Measurements from ENCODE around the gene NDRG2. TPM values are rescaled to one million over a fixed set of nuclear protein-coding genes. Genes with fewer than 3 reads are reported as not detected.
A peak's percentile ranks its signal among the peaks of the same experiment; 100 is the strongest.

NDRG2 gene
- 100 to 1,000 TPM; 146 to 184 (median 175) TPM for polyA plus RNA-seq (ENCODE audit: insufficient read length in 4 of 4)

DNA sequence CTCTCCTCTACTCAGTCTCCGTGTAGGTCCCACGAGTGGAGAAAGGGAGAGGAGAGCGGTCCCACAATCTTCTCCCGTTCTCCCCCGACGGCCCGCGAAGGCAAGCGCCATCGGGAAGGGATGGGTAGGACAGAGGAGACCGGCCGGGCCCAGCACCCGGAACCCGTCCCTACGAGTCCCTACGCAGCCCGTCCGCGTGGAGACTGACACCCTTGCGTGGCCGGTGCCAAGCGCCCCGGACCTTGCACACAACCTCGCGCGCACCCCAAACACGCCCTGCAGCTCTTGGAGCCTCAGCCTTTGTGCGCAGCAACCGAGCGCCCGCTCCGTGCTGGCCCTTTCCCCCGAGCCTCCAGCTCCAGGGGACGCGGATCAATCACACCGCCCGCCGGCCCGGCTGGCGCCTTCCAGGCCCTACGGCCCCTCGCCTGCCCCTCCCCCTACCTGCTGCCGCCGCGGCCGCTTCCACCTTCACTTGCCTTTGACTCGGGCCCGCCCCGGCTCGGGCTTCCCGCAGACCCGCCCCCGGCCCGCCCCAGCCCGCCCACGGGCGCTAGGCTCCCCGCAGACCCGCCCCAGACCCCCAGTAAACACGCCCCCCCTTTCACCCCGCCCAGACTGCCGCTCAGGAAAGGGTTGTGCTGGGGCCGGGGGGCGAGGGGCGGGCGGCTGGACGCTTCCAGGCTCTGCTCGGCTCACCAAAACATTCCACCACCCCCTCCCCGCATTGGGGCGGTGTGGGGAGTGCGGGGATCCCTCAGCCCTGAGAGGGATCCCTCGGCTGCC lies at the start of gene NDRG2:
Gene NDRG2, minus strand, starts transcription at position 477 of the 786 bp plus-strand sequence. CDS start 1,746 bp downstream, outside the sequence.
- DNase-seq (ENCODE audit: low read depth in 4 of 4, low spot score in 3 of 4): peak; percentile 54 to 64 (median 60)

DNA sequence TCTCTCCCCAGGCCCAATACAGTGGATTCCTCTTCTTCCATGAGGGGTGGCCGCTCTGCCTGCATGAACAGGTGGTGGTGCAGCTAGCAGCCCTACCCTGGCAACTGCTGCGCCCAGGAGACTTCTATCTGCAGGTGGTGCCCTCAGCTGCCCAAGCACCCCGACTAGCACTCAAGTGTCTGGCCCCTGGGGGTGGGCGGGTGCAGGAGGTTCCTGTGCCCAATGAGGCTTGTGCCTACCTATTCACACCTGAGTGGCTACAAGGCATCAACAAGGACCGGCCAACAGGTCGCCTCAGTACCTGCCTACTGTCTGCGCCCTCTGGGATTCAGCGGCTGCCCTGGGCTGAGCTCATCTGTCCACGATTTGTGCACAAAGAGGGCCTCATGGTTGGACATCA lies 49.1 kb upstream of the NDRG2 start:
- no peak for DNase-seq (ENCODE audit: low read depth in 4 of 4, low spot score in 3 of 4)

DNA sequence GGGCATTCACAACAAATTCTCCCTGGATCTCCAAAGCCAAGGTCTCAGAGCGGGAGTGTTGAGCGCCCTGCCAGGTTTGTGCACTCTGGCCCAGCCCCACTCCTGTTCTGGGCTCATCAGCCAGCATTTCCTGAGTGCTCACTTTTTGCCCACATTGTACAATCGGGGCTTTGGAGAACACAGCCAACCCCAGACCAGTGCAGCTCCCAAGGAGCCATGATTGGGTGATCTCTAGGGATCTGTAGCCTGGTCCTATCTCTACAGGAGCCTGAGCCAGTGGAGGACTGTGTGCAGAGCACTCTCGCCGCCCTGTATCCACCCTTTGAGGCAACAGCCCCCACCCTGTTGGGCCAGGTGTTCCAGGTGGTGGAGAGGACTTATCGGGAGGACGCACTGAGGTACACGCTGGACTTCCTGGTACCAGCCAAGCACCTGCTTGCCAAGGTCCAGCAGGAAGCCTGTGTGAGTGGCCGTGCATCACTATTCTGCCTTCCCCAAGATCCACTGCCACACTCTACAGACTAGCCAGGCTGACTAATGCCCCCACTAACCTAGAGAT lies 48.0 kb upstream of the NDRG2 start:
- no peak for DNase-seq (ENCODE audit: low read depth in 4 of 4, low spot score in 3 of 4)

DNA sequence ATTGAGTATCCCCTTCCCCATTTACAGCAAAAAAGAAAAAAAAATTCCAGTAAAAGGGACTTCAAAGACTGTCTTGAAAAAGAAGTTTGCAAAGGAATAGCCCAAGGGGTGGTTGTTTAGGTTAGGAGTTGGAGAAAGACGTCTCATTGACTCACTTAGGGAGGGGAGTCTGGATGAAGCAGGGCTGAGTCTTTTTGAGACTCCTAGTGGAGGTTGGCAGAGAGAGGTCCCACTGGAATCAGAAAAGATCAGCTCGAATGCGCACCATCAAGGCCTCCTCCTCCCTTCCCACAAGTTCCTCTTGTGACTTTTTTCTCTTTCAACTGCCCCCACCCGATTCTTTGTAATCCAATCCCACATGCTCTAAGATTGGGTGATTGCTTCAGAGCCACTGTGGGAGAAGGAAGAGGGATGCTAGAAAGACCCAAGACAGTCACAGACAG lies 47.2 kb upstream of the NDRG2 start:
- peak in 2 of 4 donors; percentile 29 to 37 for DNase-seq (ENCODE audit: low read depth in 4 of 4, low spot score in 3 of 4)

DNA sequence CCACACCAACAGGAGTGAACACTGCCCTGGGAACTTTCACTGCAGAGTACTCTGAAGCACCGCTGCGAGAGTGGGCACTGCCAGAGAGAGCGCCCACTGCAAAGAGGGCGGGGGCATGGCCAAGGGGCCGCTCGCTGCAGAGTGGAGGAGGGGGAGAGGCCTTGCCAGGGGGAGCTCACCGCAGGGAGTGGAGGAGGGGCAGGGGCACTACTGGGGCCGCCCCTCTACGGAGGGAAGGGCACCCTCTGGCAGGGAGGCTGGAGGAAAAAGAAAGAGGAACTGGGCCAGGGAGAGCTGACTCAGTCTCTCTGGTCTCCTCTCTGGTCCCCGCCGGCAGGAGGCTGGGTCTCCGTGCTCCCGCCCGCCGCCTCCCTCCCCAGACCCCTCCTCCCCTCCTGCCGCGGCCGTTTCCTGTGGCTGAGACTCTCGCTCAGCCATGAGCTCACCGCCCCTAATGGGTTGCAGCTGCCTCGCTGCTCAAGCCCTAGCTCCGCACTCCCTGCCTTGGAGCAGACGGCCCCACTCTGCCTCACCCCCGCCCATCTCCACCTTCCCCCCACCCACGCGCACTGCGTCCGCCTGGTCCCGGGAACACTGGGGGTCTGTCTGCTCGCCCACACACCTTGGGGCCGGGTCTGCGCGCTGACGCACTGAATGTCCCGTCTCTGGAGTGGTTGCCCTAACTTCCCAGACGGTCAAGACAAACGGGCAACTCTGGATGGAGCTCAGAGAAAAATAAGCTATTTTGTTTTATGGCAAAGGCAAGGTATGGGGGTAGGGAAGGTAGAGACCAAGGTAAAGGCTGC lies 46.6 kb upstream of the NDRG2 start:
- DNase-seq (ENCODE audit: low read depth in 4 of 4, low spot score in 3 of 4): peak in 2 of 4 donors; percentile 80 to 86

DNA sequence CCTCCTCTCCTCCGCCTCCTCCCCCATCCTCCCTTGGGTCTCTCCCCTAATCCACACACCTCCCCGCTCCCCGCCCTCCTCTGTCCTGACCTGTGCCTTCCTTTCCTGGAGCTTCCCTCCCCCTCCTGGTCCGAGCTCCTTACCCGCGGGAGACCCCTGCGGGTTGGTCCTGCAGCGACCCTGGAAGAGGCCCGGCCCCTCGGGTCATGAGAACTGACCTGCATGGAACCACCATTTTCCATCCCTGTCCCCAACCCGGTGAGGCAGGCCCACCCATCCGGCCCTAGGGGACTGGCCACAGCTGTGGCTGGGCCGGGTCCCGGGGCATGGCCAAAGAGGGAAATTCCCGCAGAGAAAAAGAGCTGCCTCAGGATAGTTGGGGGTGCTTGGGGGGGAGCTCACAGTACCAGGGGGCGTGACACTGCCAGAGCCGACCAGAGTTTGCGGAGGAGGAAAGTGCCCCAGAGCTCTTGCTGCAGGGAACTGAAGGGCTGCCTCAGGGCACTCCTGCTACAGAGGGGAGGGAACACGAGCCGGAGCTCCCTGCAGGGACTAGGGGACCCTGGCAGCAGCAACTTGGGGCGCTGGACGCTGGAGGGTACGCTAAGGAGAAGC lies 45.9 kb upstream of the NDRG2 start:
- DNase-seq (ENCODE audit: low read depth in 4 of 4, low spot score in 3 of 4): peak in 1 of 4 donors; percentile 62

DNA sequence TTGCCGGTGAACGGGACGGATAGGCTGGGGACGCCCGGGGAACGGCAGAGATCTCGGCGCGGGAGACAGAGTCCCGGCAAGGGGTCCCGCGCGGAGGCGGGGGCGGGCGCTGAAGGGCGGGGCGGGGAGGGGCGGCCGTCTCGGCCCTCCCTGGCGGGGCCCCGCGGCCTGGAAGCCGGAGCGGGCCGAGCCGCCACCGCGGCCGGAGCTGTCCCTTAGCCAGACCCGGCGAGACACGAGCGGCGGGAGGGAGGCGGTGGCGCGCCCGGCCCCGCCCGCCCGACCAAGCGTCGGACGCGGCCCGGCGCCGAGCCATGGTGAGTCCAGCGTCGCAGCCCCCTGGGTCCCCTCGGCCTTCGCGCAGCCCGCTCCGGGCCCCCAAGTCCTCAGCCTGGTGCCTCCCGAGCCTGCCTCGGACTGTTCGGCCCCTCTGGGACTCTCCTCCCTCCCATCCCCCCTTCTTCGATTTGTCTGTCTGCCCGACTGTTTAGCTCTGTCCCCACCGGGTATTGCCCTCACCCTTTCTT lies 45.3 kb upstream of the NDRG2 start, which contains the start of gene ARHGEF40:
Gene ARHGEF40, plus strand, starts transcription at position 222 of the 527 bp plus-strand sequence. Its CDS starts 93 bp downstream, at position 315.
- DNase-seq (ENCODE audit: low read depth in 4 of 4, low spot score in 3 of 4): peak in 2 of 4 donors; percentile 49 to 57

DNA sequence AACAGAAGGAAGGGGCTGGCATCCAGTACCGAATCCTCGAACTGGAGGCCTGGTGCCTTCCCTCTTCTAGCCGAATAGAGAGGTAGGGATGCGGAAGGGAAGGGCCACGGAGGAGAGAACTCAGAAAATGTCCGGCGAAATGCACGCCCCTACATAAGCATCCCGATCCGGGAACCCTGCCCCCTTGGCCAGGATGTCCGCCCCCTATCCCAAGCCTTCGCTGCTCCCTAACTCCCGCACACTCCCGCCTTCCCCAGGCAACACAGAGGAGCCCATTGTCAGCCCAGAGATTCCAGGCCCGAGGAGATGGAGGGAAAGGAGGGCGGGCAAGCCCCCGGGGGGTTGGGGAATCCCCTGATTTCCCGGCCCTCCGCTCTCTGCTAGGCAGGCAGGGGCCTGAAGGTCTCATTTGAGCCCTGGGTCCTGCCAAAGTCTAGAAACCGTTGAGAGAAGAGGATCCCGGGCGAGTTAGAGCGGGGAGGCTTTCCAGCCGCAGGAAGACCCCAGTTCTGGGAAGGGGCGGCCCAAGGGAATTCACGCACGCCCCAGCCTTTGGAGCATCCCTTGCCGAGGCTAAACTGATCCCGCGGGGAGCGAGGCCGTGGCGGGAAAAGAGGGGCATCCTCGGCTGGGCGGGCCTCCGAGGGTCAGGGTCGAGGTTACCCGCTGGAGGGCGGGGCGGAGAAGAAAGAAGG lies 44.7 kb upstream of the NDRG2 start:
- DNase-seq (ENCODE audit: low read depth in 4 of 4, low spot score in 3 of 4): peak in 2 of 4 donors; percentile 25 to 55

DNA sequence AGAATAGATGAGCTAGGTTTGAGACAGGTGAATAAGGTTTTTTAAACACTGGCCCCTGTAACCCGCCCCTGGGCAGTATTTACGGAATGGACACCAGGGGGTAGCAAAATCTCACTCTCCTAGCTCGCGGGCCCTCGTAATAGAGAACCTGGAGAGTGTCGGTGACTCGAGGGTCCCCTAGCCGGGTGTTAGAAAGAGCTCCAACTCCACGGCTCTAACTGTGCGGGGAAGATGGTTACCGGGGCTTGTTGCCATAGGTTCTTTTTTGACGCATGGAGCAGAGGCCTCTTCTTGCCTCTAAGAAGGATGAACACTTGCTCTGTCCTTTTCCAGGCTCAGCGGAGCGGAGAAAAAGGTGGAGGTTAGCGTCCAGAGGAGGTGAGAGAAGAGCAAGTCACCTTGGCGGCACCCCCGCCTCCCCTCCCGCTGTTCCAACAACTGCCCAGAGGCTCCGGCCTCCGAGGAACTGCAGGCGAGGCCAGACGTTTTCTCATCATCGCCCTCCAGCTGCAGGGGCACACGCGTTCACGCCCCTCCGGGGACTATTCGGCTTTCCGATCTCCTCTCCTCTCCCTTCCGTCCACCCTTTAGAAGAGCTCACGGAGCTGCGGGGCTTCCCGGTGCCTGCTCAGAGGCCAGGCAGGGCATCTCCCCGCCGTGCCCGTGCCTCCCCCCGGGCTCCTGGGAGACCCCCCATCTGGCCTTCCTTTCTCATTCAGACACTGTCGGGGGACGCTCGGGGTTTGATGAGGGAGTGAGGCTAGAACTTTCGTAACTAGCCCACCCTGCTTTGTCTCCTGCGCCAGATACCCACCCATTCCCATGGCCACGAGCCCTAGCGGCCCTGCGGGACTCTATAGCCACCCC lies 43.9 kb upstream of the NDRG2 start:
- DNase-seq (ENCODE audit: low read depth in 4 of 4, low spot score in 3 of 4): peak in 1 of 4 donors; percentile 41

DNA sequence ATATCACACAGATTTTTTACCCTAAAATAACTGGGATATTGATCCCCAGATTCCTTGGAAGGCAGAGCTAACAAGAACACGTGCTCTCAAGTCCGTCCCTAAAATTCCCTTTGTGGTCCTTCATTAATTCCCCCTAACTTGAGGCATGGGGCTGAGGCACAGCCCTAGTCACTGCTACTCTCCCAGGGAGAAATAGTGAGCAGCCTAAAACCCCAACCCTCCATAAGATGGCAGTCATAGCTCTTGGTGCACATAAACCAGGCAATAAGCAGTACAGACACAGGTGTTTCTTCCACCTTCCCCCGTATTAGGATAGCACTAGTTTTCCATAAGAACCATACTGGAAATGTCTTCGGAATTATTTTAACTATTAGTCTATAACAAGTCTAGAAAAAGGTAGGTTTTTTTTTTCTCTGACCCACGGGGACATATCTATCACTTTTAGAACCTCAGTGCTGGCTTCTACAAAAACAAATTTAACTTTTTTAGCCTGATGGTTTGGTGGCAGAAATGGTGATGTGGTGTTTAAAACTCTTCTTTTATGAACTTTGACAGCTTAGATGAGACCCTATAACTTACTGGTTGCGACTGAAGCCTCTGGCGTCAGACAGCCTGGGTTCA lies 42.1 kb upstream of the NDRG2 start:
- no peak for DNase-seq (ENCODE audit: low read depth in 4 of 4, low spot score in 3 of 4)

DNA sequence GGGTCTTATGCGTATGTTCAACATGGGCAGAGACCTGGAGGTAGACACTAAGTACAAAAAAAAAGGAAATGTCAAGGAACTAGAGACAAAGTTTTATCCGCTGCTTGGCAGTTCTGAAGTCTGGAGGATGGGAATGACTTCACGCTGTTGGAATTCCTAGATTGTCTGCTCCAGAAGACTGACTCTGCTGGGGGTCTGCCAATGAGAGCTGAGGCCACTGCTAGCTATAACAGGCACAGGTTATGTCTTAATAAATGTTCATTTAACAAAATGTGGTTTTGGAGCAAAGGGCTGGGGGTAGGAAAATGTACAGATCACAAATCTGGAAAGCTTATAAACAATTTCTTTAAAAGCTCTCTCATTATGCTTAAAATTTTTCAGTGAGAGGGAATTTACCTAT lies 38.6 kb upstream of the NDRG2 start:
- DNase-seq (ENCODE audit: low read depth in 4 of 4, low spot score in 3 of 4): no peak

DNA sequence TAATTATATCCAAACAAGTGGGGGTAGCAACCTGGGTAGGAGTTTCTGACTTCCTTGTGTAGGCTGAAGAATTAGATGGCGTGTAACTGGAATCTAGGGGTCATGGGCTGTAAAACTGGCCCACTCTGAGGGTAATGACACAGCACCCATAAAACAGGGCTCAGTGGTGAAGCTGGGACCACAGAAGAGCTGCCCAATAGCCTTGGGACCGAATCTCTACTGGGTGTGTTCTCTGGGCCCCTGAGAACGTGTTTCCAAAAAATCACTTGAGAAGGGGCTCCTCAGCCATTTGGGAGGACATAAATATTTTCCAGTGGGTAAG lies 36.4 kb upstream of the NDRG2 start:
- no peak for DNase-seq (ENCODE audit: low read depth in 4 of 4, low spot score in 3 of 4)

DNA sequence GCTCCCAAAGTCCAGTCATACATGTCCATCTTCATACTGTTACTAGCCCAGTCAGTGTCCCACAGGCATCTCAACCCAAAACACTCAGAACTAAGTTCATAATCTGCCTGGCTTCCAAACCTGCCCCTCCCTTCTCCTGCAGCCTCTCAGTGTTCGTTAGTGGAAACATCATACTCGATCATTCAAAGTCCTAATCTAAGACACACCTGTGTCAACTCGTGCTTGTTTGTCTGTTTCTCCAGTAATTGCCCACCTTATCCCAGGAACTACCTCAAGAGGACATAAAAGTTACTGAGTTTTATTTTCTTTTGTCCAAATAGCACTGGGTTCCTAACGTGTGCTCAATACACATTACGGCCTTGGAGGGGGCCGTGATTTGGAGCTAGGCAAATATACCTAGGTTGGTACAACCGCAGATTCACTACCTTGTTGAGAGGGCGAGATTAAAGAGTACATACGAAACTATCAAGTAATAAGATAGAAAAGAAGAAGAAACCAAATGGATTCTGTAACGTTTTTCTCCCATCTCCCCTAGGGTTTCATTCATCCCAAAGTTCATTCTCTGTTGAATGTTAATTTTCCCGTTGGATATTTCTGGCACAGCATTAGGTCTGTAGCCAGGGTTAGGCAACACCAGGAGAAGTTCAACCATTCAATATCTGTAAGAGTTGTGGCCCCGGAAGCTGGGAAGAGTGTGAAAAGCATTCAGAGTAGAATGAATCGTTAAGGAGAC lies 35.9 kb upstream of the NDRG2 start:
- DNase-seq (ENCODE audit: low read depth in 4 of 4, low spot score in 3 of 4): no peak

DNA sequence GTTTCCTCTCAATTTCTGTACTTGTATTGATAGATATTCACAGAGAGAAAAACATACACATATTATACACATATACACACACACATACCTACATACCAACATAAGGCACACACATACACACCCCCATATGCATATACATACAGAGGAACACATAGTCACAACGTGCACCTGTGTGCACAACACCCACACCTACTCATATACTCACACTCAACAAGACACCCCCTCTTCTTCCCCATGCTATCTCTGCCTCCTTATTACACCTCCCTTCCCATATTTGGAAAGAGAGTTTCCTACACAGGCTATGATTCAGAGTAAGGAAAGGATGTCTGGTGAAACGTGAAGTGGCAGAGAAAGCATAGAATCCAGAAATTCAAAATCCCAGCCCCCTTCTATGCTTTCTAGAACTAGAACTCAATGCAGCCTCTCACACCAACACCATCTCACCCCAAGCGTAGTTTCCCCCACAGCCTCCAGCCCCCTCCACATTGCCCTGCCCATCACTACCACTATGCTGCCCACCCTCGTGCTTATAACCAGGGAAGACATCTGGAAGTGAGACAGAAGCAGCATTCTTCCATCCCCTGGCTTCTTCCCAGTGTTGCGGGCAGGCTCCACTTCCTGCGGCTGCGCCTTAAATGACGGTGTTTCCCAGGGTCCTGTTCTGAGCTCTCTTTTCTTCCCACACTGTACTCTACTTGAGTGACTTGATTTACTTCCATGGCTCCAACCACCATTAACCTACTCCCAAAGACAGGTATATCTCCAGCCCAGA lies 35.2 kb upstream of the NDRG2 start:
- no peak for DNase-seq (ENCODE audit: low read depth in 4 of 4, low spot score in 3 of 4)

DNA sequence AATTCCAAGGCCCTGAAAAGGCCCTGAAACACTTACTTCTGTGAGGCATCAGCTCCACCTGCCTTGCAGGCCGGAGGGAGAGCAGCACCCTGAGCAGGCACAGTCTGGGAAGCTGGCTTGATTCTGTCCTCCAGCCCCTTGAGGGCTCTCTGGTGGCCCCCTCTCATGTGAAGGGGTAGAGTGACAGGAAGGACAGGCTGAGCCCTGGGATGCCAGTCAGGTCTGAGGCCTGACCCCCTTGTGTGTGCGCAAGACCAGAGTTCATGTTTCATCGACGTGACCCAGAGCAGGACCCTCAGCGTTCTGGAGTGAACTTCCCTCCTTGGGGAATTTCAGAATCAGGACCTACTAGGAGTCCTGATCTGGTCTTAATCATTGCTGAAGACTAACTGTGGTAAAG lies 34.0 kb upstream of the NDRG2 start:
- no peak for DNase-seq (ENCODE audit: low read depth in 4 of 4, low spot score in 3 of 4)

DNA sequence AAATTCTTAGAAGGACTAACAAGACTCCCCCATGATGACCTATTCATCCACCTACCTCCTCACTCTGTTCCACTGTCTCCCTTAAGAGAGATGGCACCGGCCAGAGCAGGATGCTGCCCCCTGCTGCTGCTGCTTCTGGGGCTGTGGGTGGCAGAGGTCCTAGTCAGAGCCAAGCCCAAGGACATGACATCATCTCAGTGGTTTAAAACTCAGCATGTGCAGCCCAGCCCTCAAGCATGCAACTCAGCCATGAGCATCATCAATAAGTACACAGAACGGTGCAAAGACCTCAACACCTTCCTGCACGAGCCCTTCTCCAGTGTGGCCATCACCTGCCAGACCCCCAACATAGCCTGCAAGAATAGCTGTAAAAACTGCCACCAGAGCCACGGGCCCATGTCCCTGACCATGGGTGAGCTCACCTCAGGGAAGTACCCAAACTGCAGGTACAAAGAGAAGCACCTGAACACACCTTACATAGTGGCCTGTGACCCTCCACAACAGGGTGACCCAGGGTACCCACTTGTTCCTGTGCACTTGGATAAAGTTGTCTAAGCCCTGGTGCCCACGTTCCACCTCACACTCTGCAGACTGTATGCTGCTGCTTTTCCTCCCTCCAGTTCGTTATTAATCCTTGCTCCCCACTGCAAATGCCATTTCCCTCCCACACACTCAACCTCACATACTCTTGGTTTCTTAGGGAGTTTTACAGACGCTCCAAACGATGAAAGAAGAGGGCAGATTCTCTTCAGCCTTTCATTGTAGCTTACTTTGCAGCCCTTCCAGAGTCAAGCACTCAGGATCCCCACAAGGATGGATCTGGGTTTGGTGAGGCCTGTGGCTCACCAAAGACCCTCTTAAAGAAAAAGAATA lies 33.2 kb upstream of the NDRG2 start, which contains the start of gene RNASE8:
Gene RNASE8, plus strand, starts transcription at position 20 of the 873 bp plus-strand sequence. Its CDS starts 71 bp downstream, at position 91.
- no peak for DNase-seq (ENCODE audit: low read depth in 4 of 4, low spot score in 3 of 4)

Data from right renal pelvis (tissue), 4 donors.